ENCODE data around the gene TRPM7. TPM values are rescaled to one million over a fixed set of nuclear protein-coding genes. Genes with fewer than 3 reads are reported as not detected.

TRPM7 gene
- total RNA-seq, 1 donor from 2014 or later: 32.2 TPM

DNA sequence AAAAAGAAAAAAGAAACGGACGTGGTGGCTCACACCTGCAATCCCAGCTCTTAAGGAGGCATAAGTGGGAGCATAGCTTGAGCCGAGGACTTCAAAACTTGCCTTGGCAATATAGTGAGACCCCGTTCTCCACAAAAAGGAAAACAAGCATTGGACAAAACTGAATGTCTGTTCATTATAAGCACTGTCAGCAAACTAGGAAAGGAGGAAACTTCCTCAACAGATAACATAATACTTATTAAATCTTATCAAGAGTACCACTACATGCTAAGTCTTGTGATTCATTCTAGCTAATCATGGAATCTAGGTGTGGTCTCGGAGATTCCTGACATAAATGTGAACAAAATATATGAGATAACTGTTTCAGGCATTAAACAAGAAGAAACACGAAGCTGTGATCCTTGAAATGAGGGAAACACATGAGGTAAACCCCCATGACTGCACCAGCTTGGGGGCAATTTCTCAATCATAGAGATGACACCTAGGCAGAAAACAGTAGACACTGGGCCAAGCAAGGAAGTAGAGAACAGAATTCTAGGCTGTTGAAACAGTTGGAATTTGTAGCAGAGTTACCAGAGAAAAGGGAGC is 33.3 kb downstream of the TRPM7 start:
- H3K27me3 ChIP-seq (ENCODE audit: low read depth): no peaks in the 10 kb centered on the region
- no peak for DNase-seq
- no peaks in the 10 kb centered on the region for H3K9me3 ChIP-seq (replicated peaks)
- H3K4me3 ChIP-seq: no peak overlapping the region
- H3K27ac ChIP-seq (replicated peaks): no peak overlapping the region
- intact Hi-C loops (cut with micrococcal nuclease): no loop called here
- H3K36me3 ChIP-seq: peaks cover 92% of the 10 kb centered on the region
- H3K4me1 ChIP-seq: peaks cover 4% of the 10 kb centered on the region
- no peak for TF ChIP-seq CTCF (IDR thresholded peaks at IDR 0.05; ENCODE audit: borderline replicate concordance)

DNA sequence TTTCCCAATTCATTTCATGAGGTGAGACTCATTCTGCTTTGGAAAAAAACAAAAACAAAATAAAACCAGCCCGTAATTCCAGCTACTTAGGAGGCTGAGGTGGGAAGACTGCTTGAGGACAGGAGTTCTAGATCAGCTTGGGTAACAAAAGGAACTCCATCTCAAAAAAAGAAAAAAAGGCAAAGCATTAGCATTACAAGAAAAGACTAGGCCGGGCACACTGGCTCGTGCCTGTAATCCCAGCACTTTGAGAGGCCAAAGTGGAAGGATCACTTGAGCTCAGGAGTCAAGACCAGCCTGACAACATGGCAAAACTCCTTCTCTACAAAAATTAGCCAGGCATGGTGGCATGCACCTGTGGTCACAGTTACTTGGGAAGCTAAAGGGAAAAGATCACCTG is 33.9 kb downstream of the TRPM7 start:
- Histone ChIP-seq H3K27me3 (ENCODE audit: low read depth) (no peaks in the 10 kb centered on the region), H3K4me1 (peaks cover 4% of the 10 kb centered on the region), H3K4me3 (no peak overlapping the region), H3K27ac (replicated peaks) (no peak overlapping the region), H3K9me3 (replicated peaks) (no peaks in the 10 kb centered on the region), H3K36me3 (peaks cover 92% of the 10 kb centered on the region)
- TF ChIP-seq CTCF (IDR thresholded peaks at IDR 0.05; ENCODE audit: borderline replicate concordance): no peak
- intact Hi-C loops (cut with micrococcal nuclease): no loop called here
- no peak for DNase-seq

DNA sequence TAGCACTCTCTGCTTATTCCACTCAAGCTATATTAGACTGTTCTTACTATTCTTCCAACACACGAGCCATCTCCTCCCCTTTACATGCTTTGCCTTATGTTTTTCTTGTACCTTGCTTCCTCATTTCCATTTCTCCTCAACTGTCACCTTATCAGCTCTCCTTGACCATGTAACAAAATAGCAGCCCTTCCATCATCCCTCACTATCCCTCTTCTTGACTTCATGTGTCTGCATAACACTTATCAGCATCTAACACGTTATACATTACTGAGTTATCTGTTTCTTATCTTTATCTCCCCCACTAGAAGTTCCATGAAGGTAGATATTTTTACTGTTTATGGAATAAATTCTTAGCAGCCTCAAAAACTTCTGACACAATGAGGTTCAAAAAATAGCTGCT is 45.3 kb downstream of the TRPM7 start:
- DNase-seq: no peak
- intact Hi-C loops (cut with micrococcal nuclease): no loop called here
- H3K36me3 ChIP-seq: peaks cover 93% of the 10 kb centered on the region

GRCh38 chr15:50636146-50636545 is 50.5 kb downstream of the TRPM7 start:
- intact Hi-C loops (cut with micrococcal nuclease): loop anchor here (10.0 kb wide), 1 partner anchor 51 kb away; no protein-coding TSS in a partner anchor
- no peak for TF ChIP-seq CTCF (IDR thresholded peaks at IDR 0.05; ENCODE audit: borderline replicate concordance)
- peaks cover 94% of the 10 kb centered on the region for H3K36me3 ChIP-seq
- H3K27ac ChIP-seq (replicated peaks): no peak overlapping the region
- no peak overlapping the region for H3K4me3 ChIP-seq
- no peaks in the 10 kb centered on the region for H3K27me3 ChIP-seq (ENCODE audit: low read depth)
- DNase-seq: no peak
- no peaks in the 10 kb centered on the region for H3K9me3 ChIP-seq (replicated peaks)
- H3K4me1 ChIP-seq: no peaks in the 10 kb centered on the region

More for the DNA sequence above, 45.3 kb downstream of the TRPM7 start:
- no peaks in the 10 kb centered on the region for H3K4me1 ChIP-seq
- H3K4me3 ChIP-seq: no peak overlapping the region
- no peaks in the 10 kb centered on the region for H3K9me3 ChIP-seq (replicated peaks)
- no peak for TF ChIP-seq CTCF (IDR thresholded peaks at IDR 0.05; ENCODE audit: borderline replicate concordance)
- H3K27me3 ChIP-seq (ENCODE audit: low read depth): no peaks in the 10 kb centered on the region
- no peak overlapping the region for H3K27ac ChIP-seq (replicated peaks)

GRCh38 chr15:50633653-50634052 is 52.9 kb downstream of the TRPM7 start:
- intact Hi-C loops (cut with micrococcal nuclease): loop anchor here (10.0 kb wide), 1 partner anchor 49 kb away; no protein-coding TSS in a partner anchor
- no peak for DNase-seq
- H3K27me3 ChIP-seq (ENCODE audit: low read depth): no peaks in the 10 kb centered on the region
- H3K27ac ChIP-seq (replicated peaks): no peak overlapping the region
- no peaks in the 10 kb centered on the region for H3K9me3 ChIP-seq (replicated peaks)
- H3K4me3 ChIP-seq: no peak overlapping the region
- peaks cover 4% of the 10 kb centered on the region for H3K4me1 ChIP-seq
- H3K36me3 ChIP-seq: peaks cover 94% of the 10 kb centered on the region
- no peak for TF ChIP-seq CTCF (IDR thresholded peaks at IDR 0.05; ENCODE audit: borderline replicate concordance)

Measured in left ventricle myocardium inferior (tissue), 1 donor.